Neural crest cell (in vitro differentiated cells): Measurements from ENCODE around the gene VANGL2. TPM values are rescaled to one million over a fixed set of nuclear protein-coding genes. Genes with fewer than 3 reads are reported as not detected.

Experiments used
- DNase-seq: peaks from one replicate; pipeline ENCODE4 v3.0.0; 2021; ENCODE audit warnings: low read depth, mixed read lengths, low spot score
- H3K27ac Mint-ChIP-seq: one replicate; pipeline ENCODE4 v1.8.0; 2021; ENCODE audit warnings: mild to moderate bottlenecking, mixed read lengths; ENCODE audit not compliant: unreplicated experiment
- H3K27me3 Mint-ChIP-seq: 2 replicates; pipeline ENCODE4 v1.8.0; 2021; ENCODE audit warnings: low read depth, mild to moderate bottlenecking, mixed read lengths
- H3K36me3 Mint-ChIP-seq: 2 replicates; pipeline ENCODE4 v1.8.0; 2021; ENCODE audit warnings: low read depth, mild to moderate bottlenecking, mixed read lengths
- H3K4me1 Mint-ChIP-seq: 2 replicates; pipeline ENCODE4 v1.8.0; 2021; ENCODE audit warnings: mixed read lengths
- H3K4me3 Mint-ChIP-seq: one replicate; pipeline ENCODE4 v1.8.0; 2021; ENCODE audit warnings: mild to moderate bottlenecking, mixed read lengths
- H3K9me3 Mint-ChIP-seq: 2 replicates; pipeline ENCODE4 v1.8.0; 2021; ENCODE audit warnings: mixed read lengths
- CTCF ChIP-seq: fragments of 200-600 bp; sonication (generic); conservative IDR thresholded peaks from 2 replicates; pipeline ENCODE4 v1.5.0; 2021; ENCODE audit warnings: antibody characterized with exemption, mild to moderate bottlenecking
- total RNA-seq: library from RNA; stranded (reverse); gene quantifications from 2 replicates; pipeline ENCODE4 v1.2.1, GENCODE V29; 2021

The VANGL2 gene
- total RNA-seq, 1 donor from 2014 or later: 109 TPM

DNA sequence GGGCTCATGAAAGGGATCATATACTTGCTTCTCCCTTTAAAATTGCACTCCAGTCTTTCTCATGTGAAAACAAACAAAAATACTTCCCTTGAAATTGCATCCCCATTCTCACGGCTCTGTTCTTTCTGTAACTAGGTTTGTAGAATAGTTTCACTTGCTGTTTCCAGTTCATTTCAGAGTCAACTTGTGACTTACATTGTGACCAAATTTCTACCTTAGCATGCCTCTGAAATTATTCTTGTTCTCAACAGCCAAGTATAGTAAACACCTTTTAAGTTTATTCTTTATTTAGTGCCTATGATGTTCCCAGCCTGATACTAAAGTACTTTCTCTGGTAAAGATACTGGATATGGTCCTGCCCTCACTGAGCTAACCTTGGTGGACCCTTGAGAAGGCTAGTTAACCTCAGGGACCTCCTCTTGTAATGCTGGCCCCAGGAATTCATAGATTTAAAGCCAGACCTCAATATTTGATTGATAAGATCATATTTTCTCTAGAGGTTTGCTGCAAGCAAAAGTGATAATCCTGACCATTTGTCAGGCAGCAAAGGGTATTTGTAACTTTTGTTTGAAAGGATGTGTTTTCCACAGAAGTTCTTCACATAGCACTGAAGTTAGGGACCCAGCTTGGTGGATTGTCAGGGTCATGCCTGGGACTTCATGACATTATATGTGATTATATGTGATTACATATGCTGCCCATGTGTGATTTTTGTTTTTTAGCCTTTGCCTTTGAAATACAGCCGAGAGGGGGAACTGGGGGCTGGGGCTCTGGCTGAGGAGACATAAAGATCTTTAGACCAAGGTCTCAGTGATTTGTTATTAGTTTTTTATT is 29.6 kb downstream of the VANGL2 start:
- no peak for TF ChIP-seq CTCF
- no peak for DNase-seq
- H3K9me3 Mint-ChIP-seq: peaks cover 3% of the 10 kb centered on the region
- H3K36me3 Mint-ChIP-seq: peaks cover 11% of the 10 kb centered on the region
- H3K27me3 Mint-ChIP-seq: peaks cover 2% of the 10 kb centered on the region
- no peak overlapping the region for H3K4me3 Mint-ChIP-seq
- peaks cover 12% of the 10 kb centered on the region for H3K4me1 Mint-ChIP-seq
- H3K27ac Mint-ChIP-seq: no peak overlapping the region

GRCh38 chr1:160431006-160431405 is 30.6 kb downstream of the VANGL2 start:
- Mint-ChIP-seq H3K36me3 (peaks cover 8% of the 10 kb centered on the region), H3K27ac (no peak overlapping the region), H3K27me3 (peaks cover 5% of the 10 kb centered on the region), H3K4me1 (peaks cover 12% of the 10 kb centered on the region), H3K4me3 (no peak overlapping the region), H3K9me3 (peaks cover 3% of the 10 kb centered on the region)
- no peak for DNase-seq
- TF ChIP-seq CTCF: no peak

DNA sequence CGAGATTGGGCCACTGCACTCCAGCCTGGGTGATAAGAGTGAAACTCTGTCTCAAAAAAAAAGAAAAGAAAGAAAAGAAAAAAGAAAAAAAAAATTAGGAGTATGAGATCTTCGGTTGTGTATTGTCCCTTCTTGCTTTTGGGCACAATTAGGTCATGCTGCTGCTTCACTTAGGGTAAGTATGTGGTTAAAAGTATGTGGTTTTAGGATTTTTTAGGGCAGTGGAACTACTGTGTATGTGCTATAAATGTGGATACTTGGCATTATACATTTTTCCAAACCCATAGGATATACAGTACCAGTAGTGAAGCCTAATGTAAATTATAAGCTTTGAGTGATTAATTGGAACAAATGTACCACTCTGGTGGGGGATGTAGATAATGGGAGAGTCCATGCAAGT is 31.2 kb downstream of the VANGL2 start:
- H3K27me3 Mint-ChIP-seq: peaks cover 8% of the 10 kb centered on the region
- TF ChIP-seq CTCF: no peak
- no peak for DNase-seq
- peaks cover 12% of the 10 kb centered on the region for H3K4me1 Mint-ChIP-seq
- no peak overlapping the region for H3K27ac Mint-ChIP-seq
- no peak overlapping the region for H3K4me3 Mint-ChIP-seq
- H3K9me3 Mint-ChIP-seq: peaks cover 3% of the 10 kb centered on the region
- peaks cover 8% of the 10 kb centered on the region for H3K36me3 Mint-ChIP-seq

- Mint-ChIP-seq H3K4me1 (peaks cover 12% of the 10 kb centered on the region), H3K9me3 (peaks cover 3% of the 10 kb centered on the region), H3K27ac (no peak overlapping the region), H3K36me3 (peaks cover 8% of the 10 kb centered on the region), H3K4me3 (no peak overlapping the region), H3K27me3 (peaks cover 8% of the 10 kb centered on the region)
- no peak for DNase-seq
- no peak for TF ChIP-seq CTCF
These were observed 32.0 kb downstream of the VANGL2 start for GRCh38 chr1:160432371-160432786.

DNA sequence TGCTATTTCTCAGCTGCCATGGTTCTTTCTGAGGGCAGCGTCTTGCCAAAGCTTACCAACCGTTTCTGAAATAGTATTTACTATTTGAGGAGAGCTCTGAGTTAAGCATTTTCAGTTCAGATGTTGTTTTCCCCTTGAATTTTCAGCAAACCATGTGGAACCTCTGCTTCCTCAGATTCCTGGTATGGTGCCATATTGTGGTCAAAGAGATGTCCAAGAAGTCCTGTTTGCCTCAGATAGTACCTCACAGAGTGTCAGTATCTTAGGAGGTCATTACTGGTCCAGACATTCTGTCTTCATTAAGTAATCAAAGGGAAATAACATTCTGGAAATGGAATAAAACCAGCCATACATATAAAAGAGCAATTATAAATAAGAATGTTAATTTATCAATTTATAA is 36.6 kb downstream of the VANGL2 start:
- no peak for DNase-seq
- Mint-ChIP-seq H3K27me3 (peaks cover 8% of the 10 kb centered on the region), H3K9me3 (peaks cover 3% of the 10 kb centered on the region), H3K36me3 (no peaks in the 10 kb centered on the region), H3K4me1 (no peaks in the 10 kb centered on the region), H3K27ac (no peak overlapping the region), H3K4me3 (no peak overlapping the region)
- no peak for TF ChIP-seq CTCF
